Smooth muscle cell (in vitro differentiated cells): ENCODE measurements around the gene TNS1. TPM values are rescaled to one million over a fixed set of nuclear protein-coding genes. Genes with fewer than 3 reads are reported as not detected.

Experiments used
- DNase-seq: peaks from one replicate; lab custom pipeline; 2025; ENCODE audit not compliant: unreplicated experiment; lab: John Stamatoyannopoulos, UW
- H2AFZ ChIP-seq: fragments of 200-600 bp; sonication (generic); 2 replicates; pipeline ENCODE4 v1.6.0; 2016; ENCODE audit warnings: antibody characterized with exemption, low read depth, mild to moderate bottlenecking
- H3F3A ChIP-seq: fragments of 200-600 bp; sonication (generic); 2 replicates; pipeline ENCODE4 v1.6.0; 2017; ENCODE audit warnings: antibody characterized with exemption, low read depth
- H3K27ac ChIP-seq: fragments of 200-600 bp; sonication (generic); 2 replicates; pipeline ENCODE4 v1.5.1; 2016; ENCODE audit warnings: low read depth, mild to moderate bottlenecking
- H3K27me3 ChIP-seq: fragments of 200-600 bp; sonication (generic); 2 replicates; pipeline ENCODE4 v1.6.1; 2016; ENCODE audit warnings: low read depth, mild to moderate bottlenecking
- H3K36me3 ChIP-seq: fragments of 200-600 bp; sonication (generic); 2 replicates; pipeline ENCODE4 v1.5.1; 2016; ENCODE audit warnings: low read depth
- H3K4me1 ChIP-seq: fragments of 200-600 bp; sonication (generic); 2 replicates; pipeline ENCODE4 v1.5.1; 2016; ENCODE audit warnings: low read depth
- H3K4me2 ChIP-seq: fragments of 200-600 bp; sonication (generic); 2 replicates; pipeline ENCODE4 v1.6.0; 2016; ENCODE audit warnings: mild to moderate bottlenecking
- H3K4me3 ChIP-seq: fragments of 200-600 bp; sonication (generic); 2 replicates; pipeline ENCODE4 v1.5.1; 2016; ENCODE audit warnings: mild to moderate bottlenecking
- H3K79me2 ChIP-seq: fragments of 200-600 bp; sonication (generic); 2 replicates; pipeline ENCODE4 v1.6.0; 2016; ENCODE audit warnings: low read depth, mild to moderate bottlenecking
- H3K9ac ChIP-seq: fragments of 200-600 bp; sonication (generic); 2 replicates; pipeline ENCODE4 v1.6.0; 2016; ENCODE audit warnings: low read depth
- H3K9me3 ChIP-seq: fragments of 200-600 bp; sonication (generic); replicated peaks from 2 replicates; pipeline ENCODE4 v1.5.1; 2016; ENCODE audit warnings: low read depth
- H4K20me1 ChIP-seq: fragments of 200-600 bp; sonication (generic); 2 replicates; pipeline ENCODE4 v1.6.0; 2016; ENCODE audit warnings: low read depth
- WGBS: methylation state at CpG from one replicate; pipeline ENCODE4 v1.1.7; 2016; ENCODE audit warnings: low lambda C conversion rate; 5-methylcytosine and 5-hydroxymethylcytosine counted together
- polyA plus RNA-seq: library from polyadenylated mRNA; unstranded; fragments of >200 nt; fragmentation: Nextera tagmentation; extraction: Ambion mirVana; gene quantifications from 2 replicates; pipeline ENCODE4 v1.2.1, GENCODE V29; 2016
- total RNA-seq: library from RNA; depleted of rRNA; stranded (reverse); fragments of >200 nt; gene quantifications from 2 replicates; pipeline ENCODE4 v1.2.3, GENCODE V29; 2014
- TF ChIP-seq, protein P1 (sequence below): fragments of 200-600 bp; sonication (generic); IDR thresholded peaks from 2 replicates; pipeline ENCODE4 v1.5.1; 2017; ENCODE audit warnings: borderline replicate concordance, mild to moderate bottlenecking, antibody characterized with exemption; ENCODE audit not compliant: insufficient read depth, poor library complexity, severe bottlenecking

Gene TNS1
- total and polyA plus RNA-seq, 2 experiments from 2014 or later: 52.3 to 61.5 TPM

GRCh38 chr2:217973008-217973787, 29.6 kb downstream of the TNS1 start:
- Histone ChIP-seq H3K27me3 (no peaks in the 10 kb centered on the region), H3K4me3 (no peak overlapping the region), H4K20me1 (peaks cover 93% of the 10 kb centered on the region), H3K9ac (no peak overlapping the region), H3K36me3 (peaks cover 7% of the 10 kb centered on the region), H3K27ac (no peak overlapping the region), H3F3A (no peaks in the 10 kb centered on the region), H3K79me2 (peaks cover 55% of the 10 kb centered on the region), H3K4me1 (peaks cover 3% of the 10 kb centered on the region), H3K4me2 (no peak overlapping the region), H3K9me3 (no peaks in the 10 kb centered on the region), H2AFZ (no peak overlapping the region)
- WGBS: 93% methylated on average over 11 of the region's 11 CpGs
- no peak for DNase-seq
- TF ChIP-seq, protein P1, sequence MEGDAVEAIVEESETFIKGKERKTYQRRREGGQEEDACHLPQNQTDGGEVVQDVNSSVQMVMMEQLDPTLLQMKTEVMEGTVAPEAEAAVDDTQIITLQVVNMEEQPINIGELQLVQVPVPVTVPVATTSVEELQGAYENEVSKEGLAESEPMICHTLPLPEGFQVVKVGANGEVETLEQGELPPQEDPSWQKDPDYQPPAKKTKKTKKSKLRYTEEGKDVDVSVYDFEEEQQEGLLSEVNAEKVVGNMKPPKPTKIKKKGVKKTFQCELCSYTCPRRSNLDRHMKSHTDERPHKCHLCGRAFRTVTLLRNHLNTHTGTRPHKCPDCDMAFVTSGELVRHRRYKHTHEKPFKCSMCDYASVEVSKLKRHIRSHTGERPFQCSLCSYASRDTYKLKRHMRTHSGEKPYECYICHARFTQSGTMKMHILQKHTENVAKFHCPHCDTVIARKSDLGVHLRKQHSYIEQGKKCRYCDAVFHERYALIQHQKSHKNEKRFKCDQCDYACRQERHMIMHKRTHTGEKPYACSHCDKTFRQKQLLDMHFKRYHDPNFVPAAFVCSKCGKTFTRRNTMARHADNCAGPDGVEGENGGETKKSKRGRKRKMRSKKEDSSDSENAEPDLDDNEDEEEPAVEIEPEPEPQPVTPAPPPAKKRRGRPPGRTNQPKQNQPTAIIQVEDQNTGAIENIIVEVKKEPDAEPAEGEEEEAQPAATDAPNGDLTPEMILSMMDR: no peak

- H3K9ac ChIP-seq: no peak overlapping the region
- H3K79me2 ChIP-seq: peaks cover 61% of the 10 kb centered on the region
- H3K4me2 ChIP-seq: no peak overlapping the region
- peaks cover 7% of the 10 kb centered on the region for H3K36me3 ChIP-seq
- H3F3A ChIP-seq: no peaks in the 10 kb centered on the region
- no peak overlapping the region for H2AFZ ChIP-seq
- no peak overlapping the region for H3K27ac ChIP-seq
- 100% methylated on average over 1 of the region's 1 CpG for WGBS
- peaks cover 94% of the 10 kb centered on the region for H4K20me1 ChIP-seq
- no peaks in the 10 kb centered on the region for H3K9me3 ChIP-seq
- DNase-seq: no peak
- TF ChIP-seq, protein P1: no peak
- no peaks in the 10 kb centered on the region for H3K27me3 ChIP-seq
- H3K4me1 ChIP-seq: no peaks in the 10 kb centered on the region
- H3K4me3 ChIP-seq: no peak overlapping the region
Measured at GRCh38 chr2:217972490-217972889, 30.3 kb downstream of the TNS1 start.

GRCh38 chr2:217972037-217972436, 30.8 kb downstream of the TNS1 start:
- peaks cover 94% of the 10 kb centered on the region for H4K20me1 ChIP-seq
- H3K27ac ChIP-seq: no peak overlapping the region
- H3K27me3 ChIP-seq: no peaks in the 10 kb centered on the region
- DNase-seq: no peak
- H3K79me2 ChIP-seq: peaks cover 60% of the 10 kb centered on the region
- H3K36me3 ChIP-seq: peaks cover 7% of the 10 kb centered on the region
- WGBS: 84% methylated on average over 1 of the region's 1 CpG
- H3K9me3 ChIP-seq: no peaks in the 10 kb centered on the region
- H3K4me1 ChIP-seq: no peaks in the 10 kb centered on the region
- no peak overlapping the region for H3K4me2 ChIP-seq
- H3K4me3 ChIP-seq: no peak overlapping the region
- no peak overlapping the region for H2AFZ ChIP-seq
- TF ChIP-seq, protein P1: no peak
- no peaks in the 10 kb centered on the region for H3F3A ChIP-seq
- H3K9ac ChIP-seq: no peak overlapping the region

- no peaks in the 10 kb centered on the region for H3K4me1 ChIP-seq
- no peak overlapping the region for H3K9ac ChIP-seq
- no peaks in the 10 kb centered on the region for H3F3A ChIP-seq
- no peaks in the 10 kb centered on the region for H3K27me3 ChIP-seq
- no peaks in the 10 kb centered on the region for H3K9me3 ChIP-seq
- TF ChIP-seq, protein P1: no peak
- H2AFZ ChIP-seq: no peak overlapping the region
- H3K79me2 ChIP-seq: peaks cover 57% of the 10 kb centered on the region
- peaks cover 7% of the 10 kb centered on the region for H3K36me3 ChIP-seq
- no peak overlapping the region for H3K4me2 ChIP-seq
- no peak overlapping the region for H3K27ac ChIP-seq
- no peak for DNase-seq
- no peak overlapping the region for H3K4me3 ChIP-seq
- H4K20me1 ChIP-seq: peaks cover 95% of the 10 kb centered on the region
- 92% methylated on average over 5 of the region's 5 CpGs for WGBS
Measured at GRCh38 chr2:217971166-217971565, 31.6 kb downstream of the TNS1 start.
